Pancreas (tissue), 10 donors: ENCODE data around the gene NUDT5. TPM values are rescaled to one million over a fixed set of nuclear protein-coding genes. Genes with fewer than 3 reads are reported as not detected.

Experiments
- ATAC-seq, 4 donors: fragments of 200-7000 bp; cut with Tn5 transposase; one replicate each; pipeline versions ENCODE4 v1.8.0 to v1.9.1; 2020; ENCODE audit warnings: mild to moderate bottlenecking in 4 of 4, moderate library complexity in 4 of 4
- DNase-seq, 6 donors: peaks; one replicate each; pipeline ENCODE4 v3.0.0-alpha.2; 2020
- FAIRE-seq: peaks from 2 replicates; lab custom pipeline; 2012; peaks lifted over from hg19 to GRCh38; lab: Jason Lieb, UNC
- H3K27ac ChIP-seq, 4 donors: fragments of 200-600 bp; sonication (generic); 1 replicate in 3 of 4; 2 replicates in 1 of 4; pipeline versions ENCODE4 v1.5.0 to v1.8.0; 2020
- H3K27me3 ChIP-seq, 4 donors: fragments of 200-600 bp; one replicate each; pipeline ENCODE4 v1.8.0; 2021
- H3K36me3 ChIP-seq, 3 donors: fragments of 200-600 bp; sonication (generic) in 1 of 3; one replicate each; pipeline versions ENCODE4 v1.5.0 to v1.8.0; 2020 to 2021
- H3K4me1 ChIP-seq, 3 donors: fragments of 200-600 bp; one replicate each; pipeline ENCODE4 v1.8.0; 2021
- H3K4me3 ChIP-seq, 4 donors: fragments of 200-600 bp; sonication (generic) in 2 of 4; one replicate each; pipeline versions ENCODE4 v1.5.0 to v1.8.0; 2020 to 2021
- H3K9me3 ChIP-seq, 4 donors: fragments of 200-600 bp; one replicate each; pipeline ENCODE4 v1.8.0; 2021
- WGBS, 2 donors: extraction: QIAGEN DNeasy Blood & Tissue Kit; methylation state at CpG; one replicate each; pipeline ENCODE4 v1.1.7; 2013; 5-methylcytosine and 5-hydroxymethylcytosine counted together
- intact Hi-C, 3 donors: fragments of 100-400 bp; cut with DNase I; formaldehyde crosslinking; loops; one replicate each; pipeline versions ENCODE4 v1.11.1 to v1.14.2; 2022
- polyA plus RNA-seq, 2 donors: library from polyadenylated mRNA; stranded (reverse); fragments of 200-250 nt; gene quantifications; one replicate each; pipeline ENCODE4 v1.2.3, GENCODE V29; 2013
- total RNA-seq, 6 donors: library from RNA; stranded (reverse); fragmentation: NEBNext Ultra II Directional in 4 of 6; extraction: Animal tissue kit (Norgen Biotek cat#: 25700) in 4 of 6; gene quantifications; one replicate each; pipeline versions ENCODE4 v1.2.1 to v1.2.4, GENCODE V29; 2021 to 2023
- TF ChIP-seq, protein P1 (sequence below), 4 donors: fragments of 200-600 bp; sonication (generic) in 3 of 4; IDR thresholded peaks; one replicate each; pipeline versions ENCODE4 v1.5.0 to v1.8.0; 2021; ENCODE audit warnings: antibody characterized with exemption in 4 of 4
- donor health status: healthy with polysubstance abuse.
- donor health status: DM: no; HTN: no; CAD: no; lungs with moderate emphysema.
- donor health status: DM: no; HTN: no; CAD: no.
- donor health status: control.
- donor health status: control.
- donor health status: Bipolar disorder and iron deficiency.
- donor health status: DM: yes; HTN: yes; CAD: no.
- donor health status: DM: no; HTN: no; CAD: no.
- donor health status: DM: no; HTN: no; CAD: no.
- donor health status: DM: yes; HTN: yes; CAD: no.

NUDT5 gene
- total and polyA plus RNA-seq, 8 donors: 9.1 to 20.0 (median 18.1) TPM

DNA sequence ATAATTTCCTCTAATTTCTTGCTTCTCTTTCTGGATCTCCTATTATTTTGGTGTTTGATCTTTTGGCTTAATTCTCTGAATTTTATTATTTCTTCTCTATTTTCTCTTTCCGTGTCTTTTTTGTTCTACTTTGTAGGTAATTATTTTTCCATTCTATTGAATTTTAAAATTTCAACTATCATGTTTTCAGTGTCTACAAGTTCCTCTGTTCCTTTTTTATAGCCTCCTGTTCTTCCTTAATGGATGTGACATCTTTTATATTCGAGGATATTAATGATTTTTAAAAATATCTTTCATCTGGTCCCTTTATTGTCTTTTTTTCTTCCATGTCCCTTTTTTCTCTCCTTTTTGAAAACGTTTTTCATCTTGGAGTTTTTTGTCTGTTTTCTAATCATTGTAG lies 11.4 kb upstream of the NUDT5 start:
- TF ChIP-seq, protein P1, sequence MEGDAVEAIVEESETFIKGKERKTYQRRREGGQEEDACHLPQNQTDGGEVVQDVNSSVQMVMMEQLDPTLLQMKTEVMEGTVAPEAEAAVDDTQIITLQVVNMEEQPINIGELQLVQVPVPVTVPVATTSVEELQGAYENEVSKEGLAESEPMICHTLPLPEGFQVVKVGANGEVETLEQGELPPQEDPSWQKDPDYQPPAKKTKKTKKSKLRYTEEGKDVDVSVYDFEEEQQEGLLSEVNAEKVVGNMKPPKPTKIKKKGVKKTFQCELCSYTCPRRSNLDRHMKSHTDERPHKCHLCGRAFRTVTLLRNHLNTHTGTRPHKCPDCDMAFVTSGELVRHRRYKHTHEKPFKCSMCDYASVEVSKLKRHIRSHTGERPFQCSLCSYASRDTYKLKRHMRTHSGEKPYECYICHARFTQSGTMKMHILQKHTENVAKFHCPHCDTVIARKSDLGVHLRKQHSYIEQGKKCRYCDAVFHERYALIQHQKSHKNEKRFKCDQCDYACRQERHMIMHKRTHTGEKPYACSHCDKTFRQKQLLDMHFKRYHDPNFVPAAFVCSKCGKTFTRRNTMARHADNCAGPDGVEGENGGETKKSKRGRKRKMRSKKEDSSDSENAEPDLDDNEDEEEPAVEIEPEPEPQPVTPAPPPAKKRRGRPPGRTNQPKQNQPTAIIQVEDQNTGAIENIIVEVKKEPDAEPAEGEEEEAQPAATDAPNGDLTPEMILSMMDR (IDR thresholded peaks at IDR 0.05): no peak
- no peaks in the 10 kb centered on the region for H3K9me3 ChIP-seq
- DNase-seq: no peak
- no peak for ATAC-seq
- H3K27me3 ChIP-seq: no peaks in the 10 kb centered on the region
- no peak overlapping the region for H3K4me3 ChIP-seq
- no peak for FAIRE-seq
- no peaks in the 10 kb centered on the region for H3K4me1 ChIP-seq
- 70 to 74% methylated on average over 3 of the region's 3 CpGs for WGBS, 2 donors
- peaks cover 0 to 16% (median 0%) of the 10 kb centered on the region in 3 donors for H3K36me3 ChIP-seq
- intact Hi-C loops: no loop called here
- H3K27ac ChIP-seq: no peak overlapping the region

DNA sequence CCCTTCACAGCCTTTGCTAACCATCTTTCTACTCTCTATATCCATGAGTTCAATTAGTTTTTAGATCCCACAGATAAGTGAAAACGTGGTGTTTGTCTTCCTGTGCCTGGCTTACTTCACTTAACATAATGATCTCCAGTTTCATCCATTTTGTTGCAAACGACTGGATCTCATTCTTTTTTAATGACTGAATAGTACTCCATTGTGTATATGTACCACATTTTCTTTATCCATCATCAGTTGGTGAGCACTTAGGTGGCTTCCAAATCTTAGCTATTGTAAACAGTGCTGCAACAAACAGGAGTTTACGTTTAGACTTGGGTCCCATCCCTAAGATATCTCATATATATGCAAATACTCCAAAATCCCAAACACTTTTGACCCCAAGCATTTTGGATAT lies 9.4 kb upstream of the NUDT5 start:
- H3K4me1 ChIP-seq: no peaks in the 10 kb centered on the region
- H3K9me3 ChIP-seq: no peaks in the 10 kb centered on the region
- no peak for FAIRE-seq
- TF ChIP-seq, protein P1 (IDR thresholded peaks at IDR 0.05): no peak
- no peak for DNase-seq
- H3K4me3 ChIP-seq: no peak overlapping the region
- WGBS, 2 donors: 91 to 92% methylated on average over 3 of the region's 3 CpGs
- intact Hi-C loops: no loop called here
- H3K27ac ChIP-seq: no peak overlapping the region
- ATAC-seq: no peak
- no peaks in the 10 kb centered on the region for H3K27me3 ChIP-seq
- H3K36me3 ChIP-seq: peaks cover 0 to 4% (median 0%) of the 10 kb centered on the region in 3 donors

DNA sequence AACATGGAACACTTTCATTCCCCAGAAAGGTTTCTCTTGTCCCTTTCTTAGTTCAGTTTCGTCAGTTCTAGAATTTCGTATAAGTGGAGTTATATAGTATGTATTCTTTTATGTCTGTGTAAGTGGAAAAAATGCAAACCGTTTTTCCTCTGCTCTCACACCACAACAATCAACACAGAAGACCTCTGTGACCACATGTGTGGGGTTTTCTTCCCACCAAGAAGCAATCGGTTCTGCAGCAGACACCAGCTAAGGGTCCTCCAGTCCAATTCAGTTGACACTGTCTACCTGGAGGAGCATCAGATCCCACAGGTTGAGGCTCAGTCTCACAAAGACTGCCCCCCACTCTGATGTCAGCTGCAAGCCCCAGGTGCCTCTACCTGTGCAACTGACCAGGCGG lies 6.5 kb upstream of the NUDT5 start:
- no peaks in the 10 kb centered on the region for H3K9me3 ChIP-seq
- peaks cover 0 to 4% (median 0%) of the 10 kb centered on the region in 3 donors for H3K36me3 ChIP-seq
- intact Hi-C loops: no loop called here
- DNase-seq (no peak), FAIRE-seq (no peak), ATAC-seq (no peak)
- 82 to 88% methylated on average over 5 of the region's 5 CpGs for WGBS, 2 donors
- no peak overlapping the region for H3K27ac ChIP-seq
- H3K4me3 ChIP-seq: no peak overlapping the region
- peaks cover under 1 to 10% (median 1%) of the 10 kb centered on the region in 3 donors for H3K4me1 ChIP-seq
- no peaks in the 10 kb centered on the region for H3K27me3 ChIP-seq
- TF ChIP-seq, protein P1 (IDR thresholded peaks at IDR 0.05): no peak

- H3K4me1 ChIP-seq: peaks cover 7 to 15% (median 7%) of the 10 kb centered on the region in 3 donors
- no peak for FAIRE-seq
- H3K9me3 ChIP-seq: no peaks in the 10 kb centered on the region
- 84 to 90% methylated on average over 3 of the region's 3 CpGs for WGBS, 2 donors
- TF ChIP-seq, protein P1 (IDR thresholded peaks at IDR 0.05): no peak
- intact Hi-C loops: no loop called here
- no peak for ATAC-seq
- H3K27me3 ChIP-seq: no peaks in the 10 kb centered on the region
- DNase-seq: no peak
- H3K27ac ChIP-seq: no peak overlapping the region
- H3K4me3 ChIP-seq: no peak overlapping the region
- H3K36me3 ChIP-seq: peaks cover 0 to 4% (median 0%) of the 10 kb centered on the region in 3 donors
These were observed 5.9 kb upstream of the NUDT5 start for GRCh38 chr10:12201543-12201942.

DNA sequence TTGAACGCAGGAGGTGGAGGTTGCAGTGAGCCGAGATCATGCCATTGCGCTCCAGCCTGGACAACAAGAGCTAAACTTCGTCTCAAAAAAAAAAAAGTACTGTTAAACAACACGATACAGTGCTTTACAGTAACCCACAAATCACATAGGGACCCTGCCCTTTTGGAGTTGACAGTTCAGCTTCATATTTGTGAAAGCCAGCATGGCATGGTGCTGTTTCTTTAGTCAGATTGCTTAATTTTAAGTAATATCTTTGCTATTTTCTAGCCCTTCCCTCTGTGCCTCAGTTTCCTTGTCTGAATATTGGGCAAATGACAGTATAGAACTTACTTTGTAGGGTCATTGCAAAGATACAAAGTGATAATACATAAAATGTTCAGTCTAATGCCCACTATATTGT lies 5.2 kb upstream of the NUDT5 start:
- FAIRE-seq (no peak), ATAC-seq (no peak), DNase-seq (no peak)
- intact Hi-C loops: no loop called here
- Histone ChIP-seq H3K27me3 (no peaks in the 10 kb centered on the region), H3K9me3 (no peaks in the 10 kb centered on the region), H3K27ac (no peak overlapping the region), H3K4me3 (no peak overlapping the region), H3K4me1 (peaks cover 7 to 15% (median 7%) of the 10 kb centered on the region in 3 donors), H3K36me3 (peaks cover 0 to 4% (median 0%) of the 10 kb centered on the region in 3 donors)
- TF ChIP-seq, protein P1 (IDR thresholded peaks at IDR 0.05): no peak
- 93 to 94% methylated on average over 5 of the region's 5 CpGs for WGBS, 2 donors
